Lung (tissue), 12 donors: Measurements from ENCODE around the gene RBMS2. TPM values are rescaled to one million over a fixed set of nuclear protein-coding genes. Genes with fewer than 3 reads are reported as not detected.

Experiments used
- ATAC-seq: fragments of 200-7000 bp; cut with Tn5 transposase; one replicate; pipeline ENCODE4 v1.9.1; 2020; ENCODE audit warnings: moderate number of reproducible peaks; ENCODE audit not compliant: insufficient read depth, low FRiP score
- DNase-seq, 3 donors: peaks; one replicate each; pipeline ENCODE4 v3.0.0-alpha.2; 2013 to 2017
- H3K27ac ChIP-seq, 2 donors: one replicate each; pipeline ENCODE4 v1.5.1; 2013; ENCODE audit warnings: mild to moderate bottlenecking in 2 of 2, moderate library complexity in 2 of 2, control low read depth in 1 of 2, inconsistent platforms in 1 of 2, low read depth in 1 of 2, low read length in 1 of 2
- H3K27me3 ChIP-seq, 3 donors: one replicate each; pipeline ENCODE4 v1.5.1; 2013; ENCODE audit warnings: low read length in 2 of 3; ENCODE audit not compliant: control insufficient read depth in 3 of 3, insufficient read depth in 3 of 3
- H3K36me3 ChIP-seq, 4 donors: one replicate each; pipeline ENCODE4 v1.5.1; 2013; ENCODE audit warnings: low read length in 4 of 4, mild to moderate bottlenecking in 1 of 4, moderate library complexity in 1 of 4; ENCODE audit not compliant: control insufficient read depth in 4 of 4, insufficient read depth in 4 of 4
- H3K4me1 ChIP-seq, 5 donors: one replicate each; pipeline ENCODE4 v1.5.1; 2013; ENCODE audit warnings: low read length in 5 of 5, mild to moderate bottlenecking in 2 of 5, moderate library complexity in 1 of 5; ENCODE audit not compliant: control insufficient read depth in 5 of 5, insufficient read depth in 5 of 5
- H3K4me3 ChIP-seq: one replicate; pipeline ENCODE4 v1.5.1; 2013; ENCODE audit warnings: mild to moderate bottlenecking, control low read depth, moderate library complexity
- H3K9ac ChIP-seq, 2 donors: one replicate each; pipeline ENCODE4 v1.5.1; 2013; ENCODE audit warnings: low read length in 2 of 2, control low read depth in 1 of 2; ENCODE audit not compliant: insufficient read depth in 1 of 2
- H3K9me3 ChIP-seq, 4 donors: one replicate each; pipeline ENCODE4 v1.5.1; 2013; ENCODE audit warnings: low read length in 3 of 4, mild to moderate bottlenecking in 1 of 4, moderate library complexity in 1 of 4; ENCODE audit not compliant: control insufficient read depth in 4 of 4, insufficient read depth in 3 of 4
- WGBS, 2 donors: extraction: QIAGEN DNeasy Blood & Tissue Kit; methylation state at CpG; one replicate each; pipeline ENCODE4 v1.1.7; 2013; 5-methylcytosine and 5-hydroxymethylcytosine counted together
- polyA plus RNA-seq, 2 donors: library from polyadenylated mRNA; stranded (reverse); fragments of 200-250 nt; gene quantifications; one replicate each; pipeline ENCODE4 v1.2.1, GENCODE V29; 2013
- total RNA-seq, 2 donors: library from RNA; depleted of rRNA in 1 of 2; stranded (reverse); fragments of >200 nt in 1 of 2; gene quantifications; one replicate each; pipeline ENCODE4 v1.2.1, GENCODE V29; 2014 to 2021
- TF ChIP-seq, protein P1 (sequence below): IDR thresholded peaks from 2 replicates; pipeline ENCODE4 v1.5.1; 2012; ENCODE audit warnings: mild to moderate bottlenecking; ENCODE audit errors: control extremely low read depth, extremely low read depth
- donor health status: control.
- donor health status: control.
- donor health status: Bipolar disorder and iron deficiency.
- donor health status: healthy.
- donor health status: DM: yes; HTN: yes; CAD: no.

RBMS2 gene
- total and polyA plus RNA-seq, 4 donors: 16.3 to 71.0 (median 42.7) TPM

DNA sequence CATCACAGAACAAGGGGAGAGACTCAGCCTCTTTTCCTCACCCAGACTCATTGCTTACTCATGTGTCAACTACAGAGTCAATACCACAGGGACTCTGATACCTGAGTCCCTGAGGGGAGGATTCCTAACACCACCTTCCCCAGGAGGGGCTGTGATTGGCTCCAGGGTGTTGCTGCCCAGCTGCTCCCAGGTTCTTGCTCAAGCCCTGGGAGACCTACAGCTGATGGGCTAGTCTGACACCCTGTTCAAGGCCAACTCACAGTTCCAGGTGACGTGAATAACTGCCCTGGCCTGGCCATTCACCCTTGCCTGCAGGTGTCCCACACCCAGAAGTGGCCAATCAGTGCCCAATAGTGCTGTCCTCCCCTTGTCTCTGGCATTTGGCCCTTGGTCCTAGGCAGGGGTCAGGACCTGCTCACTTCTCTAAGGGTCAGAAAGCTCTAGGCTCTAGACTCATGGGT, 44.6 kb upstream of the RBMS2 start:
- Histone ChIP-seq H3K27me3 (no peaks in the 10 kb centered on the region), H3K4me1 (peaks cover 0 to 5% (median 0%) of the 10 kb centered on the region in 5 donors), H3K27ac (no peak overlapping the region), H3K36me3 (peaks cover 0 to 1% (median 0%) of the 10 kb centered on the region in 4 donors), H3K9me3 (no peaks in the 10 kb centered on the region), H3K4me3 (no peak overlapping the region), H3K9ac (no peak overlapping the region)
- DNase-seq (no peak), ATAC-seq (no peak)
- 90 to 100% methylated on average over 1 of the region's 1 CpG for WGBS, 2 donors
- TF ChIP-seq, protein P1, sequence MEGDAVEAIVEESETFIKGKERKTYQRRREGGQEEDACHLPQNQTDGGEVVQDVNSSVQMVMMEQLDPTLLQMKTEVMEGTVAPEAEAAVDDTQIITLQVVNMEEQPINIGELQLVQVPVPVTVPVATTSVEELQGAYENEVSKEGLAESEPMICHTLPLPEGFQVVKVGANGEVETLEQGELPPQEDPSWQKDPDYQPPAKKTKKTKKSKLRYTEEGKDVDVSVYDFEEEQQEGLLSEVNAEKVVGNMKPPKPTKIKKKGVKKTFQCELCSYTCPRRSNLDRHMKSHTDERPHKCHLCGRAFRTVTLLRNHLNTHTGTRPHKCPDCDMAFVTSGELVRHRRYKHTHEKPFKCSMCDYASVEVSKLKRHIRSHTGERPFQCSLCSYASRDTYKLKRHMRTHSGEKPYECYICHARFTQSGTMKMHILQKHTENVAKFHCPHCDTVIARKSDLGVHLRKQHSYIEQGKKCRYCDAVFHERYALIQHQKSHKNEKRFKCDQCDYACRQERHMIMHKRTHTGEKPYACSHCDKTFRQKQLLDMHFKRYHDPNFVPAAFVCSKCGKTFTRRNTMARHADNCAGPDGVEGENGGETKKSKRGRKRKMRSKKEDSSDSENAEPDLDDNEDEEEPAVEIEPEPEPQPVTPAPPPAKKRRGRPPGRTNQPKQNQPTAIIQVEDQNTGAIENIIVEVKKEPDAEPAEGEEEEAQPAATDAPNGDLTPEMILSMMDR: no peak

GRCh38 chr12:56477521-56478225, 43.9 kb upstream of the RBMS2 start:
- no peak for DNase-seq
- WGBS, 2 donors: 88 to 90% methylated on average over 6 of the region's 6 CpGs
- Histone ChIP-seq H3K4me1 (peaks cover 0 to 5% (median 0%) of the 10 kb centered on the region in 5 donors), H3K9ac (no peak overlapping the region), H3K9me3 (no peaks in the 10 kb centered on the region), H3K36me3 (peaks cover 0 to 1% (median 0%) of the 10 kb centered on the region in 4 donors), H3K4me3 (no peak overlapping the region), H3K27ac (no peak overlapping the region), H3K27me3 (no peaks in the 10 kb centered on the region)
- TF ChIP-seq, protein P1: no peak
- no peak for ATAC-seq

DNA sequence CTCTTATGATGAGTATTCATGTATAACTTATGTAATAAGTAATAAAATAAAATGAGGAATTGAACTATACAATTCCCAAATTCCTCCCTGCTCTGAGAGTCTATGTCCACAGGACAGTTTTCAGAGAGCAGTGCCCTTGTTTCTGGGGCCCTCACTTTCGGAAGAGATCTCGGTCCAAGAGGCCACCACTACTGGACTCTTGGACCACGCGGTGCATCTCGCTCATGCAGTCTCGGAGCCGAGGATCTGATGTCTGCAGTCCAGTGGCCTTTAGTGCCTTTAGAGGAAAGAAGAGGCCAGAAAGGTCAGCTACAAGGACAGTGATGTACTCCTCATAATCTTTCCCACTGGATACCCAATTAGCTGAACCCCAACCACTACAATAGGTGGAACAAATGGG, 42.0 kb upstream of the RBMS2 start:
- H3K9ac ChIP-seq: no peak overlapping the region
- no peak overlapping the region for H3K4me3 ChIP-seq
- H3K36me3 ChIP-seq: no peaks in the 10 kb centered on the region
- DNase-seq (no peak), ATAC-seq (no peak)
- 95 to 98% methylated on average over 7 of the region's 7 CpGs for WGBS, 2 donors
- H3K27ac ChIP-seq: no peak overlapping the region
- no peaks in the 10 kb centered on the region for H3K4me1 ChIP-seq
- TF ChIP-seq, protein P1: no peak
- no peaks in the 10 kb centered on the region for H3K9me3 ChIP-seq
- H3K27me3 ChIP-seq: no peaks in the 10 kb centered on the region

DNA sequence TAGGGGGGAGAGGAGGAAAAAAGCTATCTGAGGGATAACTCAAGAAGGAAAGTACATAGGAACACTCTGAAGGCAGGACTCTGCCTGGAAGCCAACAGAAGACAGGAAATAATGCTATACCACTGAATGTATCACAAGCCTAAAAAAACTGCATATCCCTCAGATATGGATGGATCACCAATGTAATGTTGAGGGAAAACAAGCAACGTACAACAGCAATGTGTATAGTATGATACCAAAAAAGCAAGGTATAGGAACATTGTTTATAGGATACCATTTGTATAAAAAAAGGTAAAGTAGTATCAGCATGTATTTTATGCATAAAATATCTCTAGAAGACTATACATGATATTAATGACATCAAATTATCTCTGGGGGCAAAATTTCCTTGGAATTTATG, 37.1 kb upstream of the RBMS2 start:
- H3K4me3 ChIP-seq: no peak overlapping the region
- H3K27me3 ChIP-seq: peaks cover 0 to 24% (median 16%) of the 10 kb centered on the region in 3 donors
- no peaks in the 10 kb centered on the region for H3K36me3 ChIP-seq
- no peaks in the 10 kb centered on the region for H3K9me3 ChIP-seq
- DNase-seq (no peak), ATAC-seq (no peak)
- H3K9ac ChIP-seq: no peak overlapping the region
- WGBS, 2 donors: 90% methylated on average over 1 of the region's 1 CpG
- H3K27ac ChIP-seq: no peak overlapping the region
- TF ChIP-seq, protein P1: no peak
- H3K4me1 ChIP-seq: peaks cover 0 to 14% (median 5%) of the 10 kb centered on the region in 5 donors
